Calu3 (cell line): ENCODE measurements around the gene TGFBR3. TPM values are rescaled to one million over a fixed set of nuclear protein-coding genes. Genes with fewer than 3 reads are reported as not detected.

Experiments
- BruUV-seq: library from RNA; stranded (reverse); fragments of 400-500 nt; replicated peaks from 2 replicates; lab custom pipeline; 2021; lab: Mats Ljungman, UMichigan
- CTCF ChIA-PET: fragments of 300-600 bp; sonication (Branson Sonifier 250); formaldehyde crosslinking; loops from one replicate; lab custom pipeline; 2022; ENCODE audit warnings: antibody characterized with exemption; lab: Charles Lee
- DNase-seq: peaks from one replicate; pipeline ENCODE4 v3.0.0; 2022
- H3K27ac Mint-ChIP-seq: one replicate; pipeline ENCODE4 v1.8.0; 2022; ENCODE audit warnings: mixed read lengths; ENCODE audit not compliant: unreplicated experiment
- H3K27me3 Mint-ChIP-seq: one replicate; pipeline ENCODE4 v1.8.0; 2022; ENCODE audit warnings: mixed read lengths; ENCODE audit not compliant: unreplicated experiment
- H3K36me3 Mint-ChIP-seq: one replicate; pipeline ENCODE4 v1.8.0; 2022; ENCODE audit warnings: mild to moderate bottlenecking, moderate library complexity, mixed read lengths; ENCODE audit not compliant: insufficient read depth, unreplicated experiment
- H3K4me1 Mint-ChIP-seq: one replicate; pipeline ENCODE4 v1.8.0; 2022; ENCODE audit warnings: mild to moderate bottlenecking, low read depth, mixed read lengths; ENCODE audit not compliant: unreplicated experiment
- H3K4me3 Mint-ChIP-seq: one replicate; pipeline ENCODE4 v1.8.0; 2022; ENCODE audit warnings: mild to moderate bottlenecking, low read depth, moderate library complexity, mixed read lengths; ENCODE audit not compliant: unreplicated experiment
- H3K9me3 Mint-ChIP-seq: one replicate; pipeline ENCODE4 v1.8.0; 2022; ENCODE audit warnings: low read depth, mixed read lengths; ENCODE audit not compliant: unreplicated experiment
- CTCF ChIP-seq: fragments of 200-600 bp; IDR thresholded peaks from one replicate; pipeline ENCODE4 v1.8.0; 2022; ENCODE audit warnings: antibody characterized with exemption; ENCODE audit not compliant: unreplicated experiment
- intact Hi-C: fragments of 100-400 bp; cut with micrococcal nuclease; formaldehyde crosslinking; loops from one replicate; pipeline ENCODE4 v1.10.0; 2022; ENCODE audit not compliant: unreplicated experiment
- total RNA-seq: library from RNA; stranded (reverse); gene quantifications from 2 replicates; pipeline ENCODE4 v1.2.3, GENCODE V29; 2022

TGFBR3 gene
- total RNA-seq, 1 experiment from 2014 or later = 10.8 TPM

- CTCF ChIA-PET = no interaction called here
These were observed 138.3 kb downstream of the TGFBR3 start for GRCh38 chr1:91747666-91748065.

GRCh38 chr1:91746728-91747338, 139.1 kb downstream of the TGFBR3 start:
- H3K27me3 Mint-ChIP-seq = no peaks in the 10 kb centered on the region
- TF ChIP-seq CTCF = no peak
- CTCF ChIA-PET = interaction anchor here (0.6 kb wide), 1 partner anchor 19 kb away, joined by 4 read pairs; no protein-coding TSS in a partner anchor
- peaks cover 6% of the 10 kb centered on the region for H3K4me1 Mint-ChIP-seq
- no peak for DNase-seq
- H3K9me3 Mint-ChIP-seq = peaks cover 9% of the 10 kb centered on the region
- H3K27ac Mint-ChIP-seq = no peak overlapping the region
- no peaks in the 10 kb centered on the region for H3K36me3 Mint-ChIP-seq
- intact Hi-C loops = no loop called here
- BruUV-seq = no TSS peak
- no peak overlapping the region for H3K4me3 Mint-ChIP-seq

More at GRCh38 chr1:91747666-91748065, 138.3 kb downstream of the TGFBR3 start:
- intact Hi-C loops = no loop called here
- H3K27me3 Mint-ChIP-seq = no peaks in the 10 kb centered on the region
- BruUV-seq = no TSS peak
- no peaks in the 10 kb centered on the region for H3K4me1 Mint-ChIP-seq
- no peak overlapping the region for H3K27ac Mint-ChIP-seq
- no peak overlapping the region for H3K4me3 Mint-ChIP-seq
- peaks cover 5% of the 10 kb centered on the region for H3K9me3 Mint-ChIP-seq
- no peak for TF ChIP-seq CTCF
- H3K36me3 Mint-ChIP-seq = no peaks in the 10 kb centered on the region
- DNase-seq = no peak

GRCh38 chr1:91745640-91746373, 140.1 kb downstream of the TGFBR3 start:
- intact Hi-C loops = no loop called here
- BruUV-seq = no TSS peak
- Mint-ChIP-seq H3K36me3 (no peaks in the 10 kb centered on the region), H3K4me3 (no peak overlapping the region), H3K4me1 (peaks cover 12% of the 10 kb centered on the region), H3K27ac (no peak overlapping the region), H3K9me3 (peaks cover 9% of the 10 kb centered on the region), H3K27me3 (no peaks in the 10 kb centered on the region)
- no peak for TF ChIP-seq CTCF
- CTCF ChIA-PET = interaction anchor here (0.6 kb wide), 1 partner anchor 20 kb away, joined by 4 read pairs; no protein-coding TSS in a partner anchor
- no peak for DNase-seq

- CTCF ChIA-PET = no interaction called here
- H3K4me1 Mint-ChIP-seq = peaks cover 12% of the 10 kb centered on the region
- no peak overlapping the region for H3K27ac Mint-ChIP-seq
- no peak for TF ChIP-seq CTCF
- BruUV-seq = no TSS peak
- no peaks in the 10 kb centered on the region for H3K36me3 Mint-ChIP-seq
- H3K4me3 Mint-ChIP-seq = no peak overlapping the region
- H3K9me3 Mint-ChIP-seq = peaks cover 9% of the 10 kb centered on the region
- intact Hi-C loops = no loop called here
- no peaks in the 10 kb centered on the region for H3K27me3 Mint-ChIP-seq
- DNase-seq = no peak
These were observed 140.9 kb downstream of the TGFBR3 start for GRCh38 chr1:91744953-91745639.
